Measurements from ENCODE around the gene IMPG1.

Gene IMPG1

GRCh38 chr6:75993236-75994162 is 79.0 kb downstream of the IMPG1 start:
- TF ChIP-seq CTCF (IDR thresholded peaks at IDR 0.05; ENCODE audit: control insufficient read depth, extremely low read depth, insufficient read depth): no peak
- no peak for DNase-seq (ENCODE audit: low read depth)
- H3K4me3 ChIP-seq (ENCODE audit: low read depth, low read length): no peak overlapping the region

GRCh38 chr6:75991941-75992340 is 80.5 kb downstream of the IMPG1 start:
- H3K4me3 ChIP-seq (ENCODE audit: low read depth, low read length): no peak overlapping the region
- TF ChIP-seq CTCF (IDR thresholded peaks at IDR 0.05; ENCODE audit: control insufficient read depth, extremely low read depth, insufficient read depth): no peak
- DNase-seq (ENCODE audit: low read depth): no peak

- no peak for DNase-seq (ENCODE audit: low read depth)
- TF ChIP-seq CTCF (IDR thresholded peaks at IDR 0.05; ENCODE audit: control insufficient read depth, extremely low read depth, insufficient read depth): no peak
- no peak overlapping the region for H3K4me3 ChIP-seq (ENCODE audit: low read depth, low read length)
These were observed 85.5 kb downstream of the IMPG1 start for GRCh38 chr6:75986935-75987334.

GRCh38 chr6:75975904-75976303 is 96.6 kb downstream of the IMPG1 start:
- TF ChIP-seq CTCF (IDR thresholded peaks at IDR 0.05; ENCODE audit: control insufficient read depth, extremely low read depth, insufficient read depth): no peak
- no peak for DNase-seq (ENCODE audit: low read depth)

GRCh38 chr6:75970093-75970492 is 102.4 kb downstream of the IMPG1 start:
- no peak overlapping the region for H3K4me3 ChIP-seq (ENCODE audit: low read depth, low read length)
- TF ChIP-seq CTCF (IDR thresholded peaks at IDR 0.05; ENCODE audit: control insufficient read depth, extremely low read depth, insufficient read depth): no peak
- DNase-seq (ENCODE audit: low read depth): no peak

More at GRCh38 chr6:75975904-75976303, 96.6 kb downstream of the IMPG1 start:
- H3K4me3 ChIP-seq (ENCODE audit: low read depth, low read length): no peak overlapping the region

GRCh38 chr6:75968143-75968542 is 104.3 kb downstream of the IMPG1 start:
- no peak for TF ChIP-seq CTCF (IDR thresholded peaks at IDR 0.05; ENCODE audit: control insufficient read depth, extremely low read depth, insufficient read depth)
- DNase-seq (ENCODE audit: low read depth): no peak
- no peak overlapping the region for H3K4me3 ChIP-seq (ENCODE audit: low read depth, low read length)

All from LNCaP clone FGC (cell line).